GM19239 (cell line): ENCODE data around the gene GJC2.
"Not testable (repeated sequence)": the region's sequence is repeated elsewhere in the genome, so short reads cannot be mapped to it uniquely, and the experiment has no call there.

Experiments used
- DNase-seq: peaks from one replicate; pipeline ENCODE4 v3.0.0; 2011; ENCODE audit warnings: low spot score; ENCODE audit not compliant: insufficient read length
- FAIRE-seq: peaks from 2 replicates; lab custom pipeline; 2011; peaks lifted over from hg19 to GRCh38; lab: Jason Lieb, UNC

GJC2 gene

GRCh38 chr1:228168563-228169270 lies 19.0 kb downstream of the GJC2 start:
- DNase-seq (no peak), FAIRE-seq (no peak)

- DNase-seq (no peak), FAIRE-seq (no peak)
Measured at GRCh38 chr1:228169345-228169744, 19.6 kb downstream of the GJC2 start.

- FAIRE-seq (no peak), DNase-seq (no peak)
Measured at GRCh38 chr1:228170666-228171065, 20.9 kb downstream of the GJC2 start.

- DNase-seq (no peak), FAIRE-seq (no peak)
Measured at GRCh38 chr1:228171221-228171891, 21.6 kb downstream of the GJC2 start.

GRCh38 chr1:228172591-228173527 lies 23.1 kb downstream of the GJC2 start:
- FAIRE-seq, result no peak
- DNase-seq, result no peak

DNA sequence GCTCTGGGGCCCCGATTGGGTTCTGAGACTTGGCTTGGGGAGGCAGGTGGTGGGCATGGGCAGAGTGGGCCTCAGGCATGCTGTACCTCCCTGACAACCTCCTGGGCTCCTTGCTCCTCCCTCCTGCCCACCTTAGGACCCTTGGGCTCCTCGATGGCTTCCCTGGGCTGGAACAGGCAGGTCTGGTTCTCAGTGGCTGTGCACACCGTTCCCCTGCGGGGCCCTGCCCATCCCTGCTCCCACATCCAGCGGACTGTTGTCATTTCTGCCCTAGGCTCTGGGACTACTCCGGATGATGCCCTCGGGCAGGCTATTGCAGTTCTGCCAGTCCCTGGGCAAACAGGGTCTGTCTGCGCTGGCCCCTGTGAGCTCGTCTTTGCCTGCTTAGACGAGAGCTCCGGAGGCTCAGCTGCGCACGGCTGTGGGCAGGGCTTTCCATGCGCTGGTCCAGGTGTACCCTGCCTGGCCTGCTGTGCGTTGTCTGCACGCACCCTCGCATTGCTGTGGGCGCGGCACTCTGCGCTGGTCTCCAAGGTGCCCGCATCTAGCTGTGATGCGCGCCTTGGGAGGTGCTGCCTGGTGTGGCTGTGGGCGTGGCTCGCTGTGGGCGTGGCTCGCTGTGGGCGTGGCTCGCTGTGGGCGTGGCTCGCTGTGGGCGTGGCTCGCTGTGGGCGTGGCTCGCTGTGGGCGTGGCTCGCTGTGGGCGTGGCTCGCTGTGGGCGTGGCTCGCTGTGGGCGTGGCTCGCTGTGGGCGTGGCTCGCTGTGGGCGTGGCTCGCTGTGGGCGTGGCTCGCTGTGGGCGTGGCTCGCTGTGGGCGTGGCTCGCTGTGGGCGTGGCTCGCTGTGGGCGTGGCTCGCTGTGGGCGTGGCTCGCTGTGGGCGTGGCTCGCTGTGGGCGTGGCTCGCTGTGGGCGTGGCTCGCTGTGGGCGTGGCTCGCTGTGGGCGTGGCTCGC lies 24.1 kb downstream of the GJC2 start:
- not testable (repeated sequence) for FAIRE-seq, DNase-seq

GRCh38 chr1:228174482-228175315 lies 25.0 kb downstream of the GJC2 start:
- no peak for FAIRE-seq
- DNase-seq, result peak; percentile 67

DNA sequence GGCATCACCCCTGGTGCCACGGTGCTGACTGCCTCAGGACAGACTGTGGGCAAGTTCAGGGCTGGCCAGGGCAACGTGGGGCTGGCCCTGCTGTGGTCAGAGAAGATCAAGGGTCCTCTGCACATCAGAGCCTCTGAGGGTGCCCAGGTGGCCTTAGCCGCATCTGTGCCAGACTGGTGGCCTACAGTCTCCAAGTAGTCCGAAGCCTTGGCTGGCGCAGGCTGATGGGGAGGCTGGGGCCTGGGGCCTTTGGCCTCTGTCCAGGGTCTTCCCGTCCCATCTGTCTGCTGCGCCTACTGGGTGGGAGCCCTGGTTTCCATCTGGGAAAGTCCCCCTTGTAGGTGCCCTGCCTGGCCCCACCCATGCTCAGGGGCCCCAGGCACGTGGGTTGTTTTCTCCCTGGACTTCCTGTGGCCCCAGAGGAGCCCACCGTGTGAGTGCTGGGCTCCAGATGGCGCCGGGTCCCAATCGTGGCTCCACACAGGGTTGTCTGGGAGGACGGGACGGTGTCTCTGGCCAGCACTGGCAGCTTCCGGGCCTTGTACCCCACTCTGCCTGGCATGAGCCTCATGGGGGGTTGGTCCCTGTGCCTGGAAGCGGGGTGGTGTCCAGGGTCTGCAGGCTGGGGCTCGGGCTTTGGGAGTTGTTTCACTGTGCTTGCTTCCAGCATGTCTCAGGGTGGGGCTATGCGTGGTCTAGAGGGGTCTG lies 25.7 kb downstream of the GJC2 start:
- FAIRE-seq (no peak), DNase-seq (no peak)

GRCh38 chr1:228176024-228176395 lies 26.3 kb downstream of the GJC2 start:
- no peak for FAIRE-seq

GRCh38 chr1:228176461-228177182 lies 26.9 kb downstream of the GJC2 start:
- DNase-seq, result no peak

More at GRCh38 chr1:228176024-228176395, 26.3 kb downstream of the GJC2 start:
- no peak for DNase-seq

DNA sequence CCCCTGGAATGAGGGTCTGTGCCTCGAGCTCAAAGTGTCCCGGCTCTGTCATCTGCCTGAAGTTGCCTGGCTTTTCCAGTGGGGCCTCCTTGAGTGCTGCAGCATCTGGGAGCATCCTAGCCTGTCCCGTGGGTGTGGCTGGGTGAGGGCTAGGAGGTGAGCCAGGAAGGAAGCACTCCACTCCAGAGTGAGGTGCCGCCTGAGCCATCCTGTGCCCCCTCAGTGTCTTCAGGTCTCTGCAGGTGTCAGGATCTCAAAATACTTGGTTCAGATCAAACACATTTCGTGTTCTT lies 27.4 kb downstream of the GJC2 start:
- FAIRE-seq, result no peak

More at GRCh38 chr1:228176461-228177182, 26.9 kb downstream of the GJC2 start:
- FAIRE-seq, result no peak

GRCh38 chr1:228177721-228178710 lies 28.3 kb downstream of the GJC2 start:
- DNase-seq (no peak), FAIRE-seq (no peak)

More for the DNA sequence above, 27.4 kb downstream of the GJC2 start:
- no peak for DNase-seq

GRCh38 chr1:228178737-228179684 lies 29.3 kb downstream of the GJC2 start:
- DNase-seq, result no peak
- no peak for FAIRE-seq

GRCh38 chr1:228180271-228180958 lies 30.7 kb downstream of the GJC2 start:
- FAIRE-seq (no peak), DNase-seq (no peak)
